ENCODE results near the gene ZSCAN16.

Gene ZSCAN16

DNA sequence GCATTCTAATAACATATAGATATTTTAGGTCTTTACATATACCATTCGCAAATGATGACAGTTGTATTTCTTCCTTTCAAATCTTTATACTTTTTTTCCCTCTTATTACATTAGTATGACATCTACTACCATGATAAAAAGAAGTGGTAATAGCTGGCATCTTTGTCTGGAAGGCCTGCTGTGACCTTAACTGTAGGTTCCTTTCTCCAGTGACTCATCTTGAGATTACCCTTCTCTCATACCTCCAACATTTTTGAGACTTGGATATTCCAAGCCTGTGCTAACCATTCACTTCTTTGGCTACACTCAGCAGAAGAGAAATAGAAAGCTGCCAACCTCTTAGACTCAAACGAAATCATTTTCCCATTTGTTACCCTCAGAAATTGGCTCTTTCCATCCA lies 47.6 kb downstream of the ZSCAN16 start:
- no peak for DNase-seq (ENCODE audit: low read depth)

DNA sequence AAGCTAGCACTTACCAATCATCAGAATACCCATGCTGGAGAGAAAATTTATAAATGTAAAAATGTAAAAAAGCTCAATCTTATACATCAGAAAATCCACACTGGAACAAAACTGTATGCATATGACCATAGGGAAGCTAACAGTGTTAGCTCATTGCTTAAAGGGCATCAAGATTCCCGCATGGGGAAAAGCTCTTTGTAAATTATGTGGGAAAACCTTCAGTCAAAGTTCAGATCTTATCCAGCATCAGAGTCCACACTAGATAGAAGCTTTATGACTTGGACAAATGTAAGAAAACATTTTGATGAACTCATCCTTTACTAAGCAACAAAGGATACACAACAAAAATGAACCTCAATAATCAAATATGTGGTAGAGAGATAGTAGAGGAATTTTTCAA lies 52.0 kb downstream of the ZSCAN16 start:
- no peak for DNase-seq (ENCODE audit: low read depth)
